Progenitor cell of endocrine pancreas (in vitro differentiated cells): Measurements from ENCODE around the gene LRRC4. TPM values are rescaled to one million over a fixed set of nuclear protein-coding genes. Genes with fewer than 3 reads are reported as not detected.

Experiments used
- DNase-seq: peaks from one replicate; pipeline ENCODE4 v3.0.0; 2021; ENCODE audit warnings: low spot score; ENCODE audit not compliant: unreplicated experiment
- H3K27ac Mint-ChIP-seq: 2 replicates; pipeline ENCODE4 v1.8.0; 2021; ENCODE audit warnings: mild to moderate bottlenecking, moderate library complexity, mixed read lengths
- H3K27me3 Mint-ChIP-seq: 2 replicates; pipeline ENCODE4 v1.8.0; 2021; ENCODE audit warnings: mixed read lengths
- H3K36me3 Mint-ChIP-seq: 2 replicates; pipeline ENCODE4 v1.8.0; 2022; ENCODE audit warnings: mixed read lengths; ENCODE audit not compliant: insufficient read depth
- H3K4me1 Mint-ChIP-seq: 2 replicates; pipeline ENCODE4 v1.8.0; 2021; ENCODE audit warnings: low read depth, mixed read lengths
- H3K4me3 Mint-ChIP-seq: 2 replicates; pipeline ENCODE4 v1.8.0; 2021; ENCODE audit warnings: low read depth, mild to moderate bottlenecking, moderate library complexity, mixed read lengths
- H3K9me3 Mint-ChIP-seq: 2 replicates; pipeline ENCODE4 v1.8.0; 2021; ENCODE audit warnings: low read depth, mixed read lengths
- total RNA-seq: library from RNA; stranded (reverse); gene quantifications from 2 replicates; pipeline ENCODE4 v1.2.1, GENCODE V29; 2021
- TF ChIP-seq, protein P1 (sequence below): fragments of 200-600 bp; sonication (generic); IDR thresholded peaks from one replicate; pipeline ENCODE4 v1.5.0; 2021; ENCODE audit warnings: antibody characterized with exemption, mild to moderate bottlenecking; ENCODE audit not compliant: unreplicated experiment

Gene LRRC4
- total RNA-seq, 1 donor from 2014 or later, result 19.4 TPM

DNA sequence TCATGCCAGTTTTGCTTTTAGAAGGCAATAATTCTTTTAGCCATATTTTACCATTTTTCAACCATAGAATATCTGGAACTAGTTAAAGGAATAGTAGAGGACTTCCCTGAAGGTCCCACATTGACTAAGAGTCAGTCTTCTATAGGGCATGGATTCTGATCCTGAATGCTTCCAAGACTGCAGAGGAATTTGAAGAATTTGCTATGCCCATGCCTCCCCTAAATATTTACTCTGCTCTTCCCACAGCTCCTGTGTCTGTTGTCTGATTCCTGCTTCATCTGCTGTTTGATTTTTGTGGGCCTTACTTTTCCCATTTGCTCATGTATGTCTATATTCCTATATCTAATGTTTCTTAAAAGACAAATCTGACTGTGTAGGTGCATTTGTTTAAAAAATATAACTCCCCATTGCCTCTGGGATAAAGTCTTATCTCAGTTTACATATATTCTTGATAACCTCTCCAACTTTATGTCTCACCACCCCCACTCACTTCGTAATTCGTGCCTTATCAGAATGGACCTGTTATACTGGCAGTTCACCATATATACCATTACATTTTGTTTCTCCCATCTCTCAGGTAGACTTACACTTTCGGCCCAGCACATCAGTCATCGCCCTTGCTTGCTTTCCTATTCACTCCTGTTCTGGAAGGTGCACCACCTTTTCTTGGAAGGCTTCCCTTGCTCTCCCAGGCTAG is 33.9 kb downstream of the LRRC4 start:
- TF ChIP-seq, protein P1, sequence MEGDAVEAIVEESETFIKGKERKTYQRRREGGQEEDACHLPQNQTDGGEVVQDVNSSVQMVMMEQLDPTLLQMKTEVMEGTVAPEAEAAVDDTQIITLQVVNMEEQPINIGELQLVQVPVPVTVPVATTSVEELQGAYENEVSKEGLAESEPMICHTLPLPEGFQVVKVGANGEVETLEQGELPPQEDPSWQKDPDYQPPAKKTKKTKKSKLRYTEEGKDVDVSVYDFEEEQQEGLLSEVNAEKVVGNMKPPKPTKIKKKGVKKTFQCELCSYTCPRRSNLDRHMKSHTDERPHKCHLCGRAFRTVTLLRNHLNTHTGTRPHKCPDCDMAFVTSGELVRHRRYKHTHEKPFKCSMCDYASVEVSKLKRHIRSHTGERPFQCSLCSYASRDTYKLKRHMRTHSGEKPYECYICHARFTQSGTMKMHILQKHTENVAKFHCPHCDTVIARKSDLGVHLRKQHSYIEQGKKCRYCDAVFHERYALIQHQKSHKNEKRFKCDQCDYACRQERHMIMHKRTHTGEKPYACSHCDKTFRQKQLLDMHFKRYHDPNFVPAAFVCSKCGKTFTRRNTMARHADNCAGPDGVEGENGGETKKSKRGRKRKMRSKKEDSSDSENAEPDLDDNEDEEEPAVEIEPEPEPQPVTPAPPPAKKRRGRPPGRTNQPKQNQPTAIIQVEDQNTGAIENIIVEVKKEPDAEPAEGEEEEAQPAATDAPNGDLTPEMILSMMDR, result no peak
- no peak for DNase-seq

DNA sequence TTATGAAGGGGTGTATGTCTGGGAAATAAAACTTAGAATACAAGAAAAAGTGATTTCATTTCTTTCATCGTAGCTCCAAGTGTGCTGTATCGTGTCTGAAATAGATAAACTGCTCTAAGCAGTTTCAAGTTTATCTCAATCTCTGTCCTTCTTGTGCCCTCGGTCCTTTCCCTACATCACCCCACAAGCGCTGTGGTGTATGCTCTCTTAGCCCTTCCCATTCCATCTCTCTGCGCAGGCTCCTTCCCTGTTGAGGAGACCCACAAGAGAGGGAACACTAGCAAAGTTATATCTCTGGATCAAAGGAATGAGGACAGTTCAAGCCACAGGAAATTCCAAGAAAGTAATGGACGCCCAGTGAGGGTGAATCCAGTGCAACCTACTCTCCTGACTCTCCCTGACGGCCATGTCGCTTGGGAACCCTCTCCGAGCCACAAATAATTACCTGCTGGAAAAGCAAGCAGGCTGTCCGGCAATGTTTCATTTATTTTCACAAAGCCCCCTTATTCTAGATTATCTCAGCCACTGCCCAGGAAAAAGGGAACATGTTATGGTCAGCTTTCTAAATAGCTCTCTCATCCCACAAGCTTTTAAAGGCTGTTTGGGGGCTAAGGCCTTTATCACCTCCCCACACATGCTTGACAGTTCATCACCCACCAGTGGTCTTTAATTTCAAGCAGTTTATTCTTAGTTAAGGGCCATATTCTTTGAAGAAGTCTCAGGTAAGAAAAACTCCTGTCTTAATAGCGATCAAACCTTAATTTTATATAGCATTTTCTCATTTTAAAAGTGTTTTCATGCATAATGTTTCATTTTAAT is 34.8 kb downstream of the LRRC4 start:
- H3K4me1 Mint-ChIP-seq, result peaks cover 29% of the 10 kb centered on the region
- TF ChIP-seq, protein P1, result no peak
- H3K4me3 Mint-ChIP-seq, result no peak overlapping the region
- DNase-seq, result no peak
- H3K36me3 Mint-ChIP-seq, result peaks cover 17% of the 10 kb centered on the region
- H3K9me3 Mint-ChIP-seq, result no peaks in the 10 kb centered on the region
- H3K27ac Mint-ChIP-seq, result peak overlapping the region; percentile 73
- no peaks in the 10 kb centered on the region for H3K27me3 Mint-ChIP-seq

More for the DNA sequence above, 33.9 kb downstream of the LRRC4 start:
- Mint-ChIP-seq H3K36me3 (peaks cover 14% of the 10 kb centered on the region), H3K4me3 (no peak overlapping the region), H3K4me1 (peaks cover 29% of the 10 kb centered on the region), H3K27ac (peak overlapping the region; percentile 3), H3K9me3 (no peaks in the 10 kb centered on the region), H3K27me3 (no peaks in the 10 kb centered on the region)

DNA sequence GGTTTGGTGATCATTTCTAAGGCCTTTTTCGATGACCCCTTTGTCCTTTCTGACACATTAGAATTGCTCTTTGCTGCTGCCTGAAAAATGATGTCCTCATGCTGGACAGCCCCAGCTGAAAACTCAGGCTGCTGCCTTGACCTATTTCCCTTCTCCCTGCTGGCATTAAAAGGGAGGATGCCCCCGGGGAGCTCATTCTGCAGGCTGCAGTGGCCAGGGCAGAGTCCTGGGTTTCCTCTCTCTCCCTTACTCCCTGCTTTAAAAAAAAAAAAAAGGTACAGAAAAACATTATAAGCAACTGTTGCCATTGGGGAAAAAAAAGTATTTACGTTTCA is 35.4 kb downstream of the LRRC4 start:
- peaks cover 20% of the 10 kb centered on the region for H3K36me3 Mint-ChIP-seq
- peaks cover 29% of the 10 kb centered on the region for H3K4me1 Mint-ChIP-seq
- H3K4me3 Mint-ChIP-seq, result no peak overlapping the region
- TF ChIP-seq, protein P1, result no peak
- no peak for DNase-seq
- H3K9me3 Mint-ChIP-seq, result no peaks in the 10 kb centered on the region
- no peaks in the 10 kb centered on the region for H3K27me3 Mint-ChIP-seq
- no peak overlapping the region for H3K27ac Mint-ChIP-seq

DNA sequence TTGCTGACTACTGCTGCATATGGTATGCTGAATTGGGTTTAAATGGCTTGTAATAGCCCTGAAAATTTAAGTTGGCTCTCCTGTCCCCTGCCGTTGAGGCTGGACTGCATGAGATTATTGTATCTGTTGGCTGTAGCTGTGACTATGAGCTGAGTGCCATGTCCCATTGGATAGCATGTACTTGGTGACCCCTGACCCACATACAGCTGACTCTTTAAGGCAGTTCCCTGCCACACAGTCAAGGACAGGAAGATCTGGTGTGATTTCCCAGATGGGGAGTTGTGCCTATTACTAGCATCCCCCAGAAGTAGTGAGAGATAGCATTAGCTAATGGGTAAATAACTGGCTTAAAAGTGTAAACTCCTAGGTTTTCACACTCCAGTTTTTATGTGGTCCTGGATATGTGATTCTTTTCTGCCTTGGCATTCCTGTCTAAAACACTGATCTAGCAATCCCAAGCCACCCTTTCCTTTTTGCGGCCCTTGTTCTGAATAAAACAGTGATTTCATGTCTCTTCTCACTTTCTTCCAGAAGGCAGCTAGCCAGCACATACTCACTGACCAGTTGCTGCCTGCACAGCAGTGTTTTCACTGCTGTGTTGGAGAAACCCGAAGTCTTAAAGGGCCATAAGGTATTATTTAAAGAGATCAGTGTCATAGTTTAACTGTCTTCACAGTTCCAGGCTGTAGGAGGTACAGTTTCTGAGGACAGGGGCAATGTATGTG is 35.9 kb downstream of the LRRC4 start:
- H3K9me3 Mint-ChIP-seq, result no peaks in the 10 kb centered on the region
- no peak overlapping the region for H3K27ac Mint-ChIP-seq
- TF ChIP-seq, protein P1, result no peak
- no peak overlapping the region for H3K4me3 Mint-ChIP-seq
- no peak for DNase-seq
- H3K4me1 Mint-ChIP-seq, result peaks cover 29% of the 10 kb centered on the region
- no peaks in the 10 kb centered on the region for H3K27me3 Mint-ChIP-seq
- peaks cover 20% of the 10 kb centered on the region for H3K36me3 Mint-ChIP-seq

DNA sequence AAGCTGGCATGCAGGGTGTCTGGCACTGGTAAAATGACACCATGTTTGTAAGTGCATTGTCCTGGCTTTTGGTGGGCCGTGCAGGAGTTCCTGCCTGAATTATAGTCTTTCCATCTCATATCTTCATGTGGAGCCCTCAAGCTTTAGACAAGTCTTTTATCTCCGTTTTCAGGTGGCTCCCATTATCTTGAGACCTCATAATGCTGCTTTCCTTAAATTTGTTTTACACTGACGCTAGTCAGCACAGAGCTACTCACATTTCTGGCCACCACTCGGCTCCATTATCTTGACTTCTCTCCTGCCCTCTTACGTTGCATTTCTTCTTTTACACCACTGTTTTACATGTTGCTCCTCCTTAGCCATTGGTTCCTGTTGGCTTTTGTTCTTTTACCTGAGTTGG is 37.2 kb downstream of the LRRC4 start:
- H3K9me3 Mint-ChIP-seq, result no peaks in the 10 kb centered on the region
- peaks cover 29% of the 10 kb centered on the region for H3K4me1 Mint-ChIP-seq
- DNase-seq, result no peak
- no peak overlapping the region for H3K4me3 Mint-ChIP-seq
- H3K27ac Mint-ChIP-seq, result no peak overlapping the region
- TF ChIP-seq, protein P1, result no peak
- H3K36me3 Mint-ChIP-seq, result peaks cover 20% of the 10 kb centered on the region
- H3K27me3 Mint-ChIP-seq, result no peaks in the 10 kb centered on the region
